ENCODE measurements around the gene ANGPTL8. TPM values are rescaled to one million over a fixed set of nuclear protein-coding genes. Genes with fewer than 3 reads are reported as not detected.
A peak's percentile ranks its signal among the peaks of the same experiment; 100 is the strongest.

The ANGPTL8 gene
- total and polyA plus RNA-seq, 8 donors, result 0.38 to 2.2 (median 1.4) TPM; not detected in 4

DNA sequence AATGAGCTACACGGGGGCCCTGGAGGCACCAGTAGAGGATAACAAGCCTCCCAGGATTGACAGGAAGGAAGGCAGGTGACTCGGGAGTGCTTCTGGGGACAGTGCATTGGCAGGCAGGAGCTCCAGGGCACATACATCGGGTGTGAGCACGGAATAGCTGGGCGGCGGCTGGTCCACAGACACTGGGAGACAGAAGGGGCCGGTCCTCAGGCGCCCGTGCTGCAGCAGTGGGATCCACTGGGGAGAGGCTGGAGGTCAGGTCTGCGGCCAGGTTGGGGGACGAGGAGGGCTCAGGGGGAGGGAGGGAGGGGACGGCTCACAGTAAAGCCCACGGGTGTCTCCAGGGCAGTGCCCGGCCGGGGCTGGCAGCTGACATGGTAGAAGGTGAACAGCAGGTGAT is 2.1 kb upstream of the ANGPTL8 start:
- DNase-seq (peak in 1 of 6 donors; percentile 64), FAIRE-seq (no peak), ATAC-seq (no peak)
- no peak overlapping the region for H3K27ac ChIP-seq
- H3K27me3 ChIP-seq, result no peaks in the 10 kb centered on the region
- H3K9me3 ChIP-seq, result no peaks in the 10 kb centered on the region
- peaks cover 0 to 9% (median 0%) of the 10 kb centered on the region in 3 donors for H3K36me3 ChIP-seq
- no peaks in the 10 kb centered on the region for H3K4me1 ChIP-seq
- no peak overlapping the region for H3K4me3 ChIP-seq
- TF ChIP-seq, protein P1, sequence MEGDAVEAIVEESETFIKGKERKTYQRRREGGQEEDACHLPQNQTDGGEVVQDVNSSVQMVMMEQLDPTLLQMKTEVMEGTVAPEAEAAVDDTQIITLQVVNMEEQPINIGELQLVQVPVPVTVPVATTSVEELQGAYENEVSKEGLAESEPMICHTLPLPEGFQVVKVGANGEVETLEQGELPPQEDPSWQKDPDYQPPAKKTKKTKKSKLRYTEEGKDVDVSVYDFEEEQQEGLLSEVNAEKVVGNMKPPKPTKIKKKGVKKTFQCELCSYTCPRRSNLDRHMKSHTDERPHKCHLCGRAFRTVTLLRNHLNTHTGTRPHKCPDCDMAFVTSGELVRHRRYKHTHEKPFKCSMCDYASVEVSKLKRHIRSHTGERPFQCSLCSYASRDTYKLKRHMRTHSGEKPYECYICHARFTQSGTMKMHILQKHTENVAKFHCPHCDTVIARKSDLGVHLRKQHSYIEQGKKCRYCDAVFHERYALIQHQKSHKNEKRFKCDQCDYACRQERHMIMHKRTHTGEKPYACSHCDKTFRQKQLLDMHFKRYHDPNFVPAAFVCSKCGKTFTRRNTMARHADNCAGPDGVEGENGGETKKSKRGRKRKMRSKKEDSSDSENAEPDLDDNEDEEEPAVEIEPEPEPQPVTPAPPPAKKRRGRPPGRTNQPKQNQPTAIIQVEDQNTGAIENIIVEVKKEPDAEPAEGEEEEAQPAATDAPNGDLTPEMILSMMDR (IDR thresholded peaks at IDR 0.05), result no peak
- WGBS, 2 donors, result 89 to 90% methylated on average over 11 to 15 of the region's 15 CpGs
- intact Hi-C loops (cut with DNase I), result no loop called here

DNA sequence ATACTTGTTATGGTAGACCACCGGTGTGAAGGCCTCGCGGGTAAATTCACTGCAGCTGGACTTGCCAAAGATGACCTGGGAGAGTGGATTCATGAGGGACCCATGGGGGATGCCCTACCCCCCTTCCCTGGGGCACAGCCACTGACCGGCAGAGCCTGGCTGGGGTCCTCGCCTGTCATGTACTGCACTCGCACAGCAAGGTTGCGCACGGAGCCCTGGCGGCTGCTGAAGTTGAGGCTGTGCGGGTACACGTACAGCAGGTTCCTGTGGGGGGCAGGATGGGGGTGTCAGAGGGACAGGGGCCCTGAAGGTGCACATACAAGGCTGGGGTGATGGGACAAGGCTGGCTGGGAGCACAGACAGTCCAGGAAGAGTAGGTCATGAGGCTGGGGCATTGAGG is 1.4 kb upstream of the ANGPTL8 start:
- intact Hi-C loops (cut with DNase I), result no loop called here
- FAIRE-seq (no peak), ATAC-seq (no peak), DNase-seq (peak in 1 of 6 donors; percentile 75)
- TF ChIP-seq, protein P1 (IDR thresholded peaks at IDR 0.05), result no peak
- Histone ChIP-seq H3K36me3 (peaks cover 0 to 9% (median 0%) of the 10 kb centered on the region in 3 donors), H3K4me3 (no peak overlapping the region), H3K27ac (no peak overlapping the region), H3K27me3 (no peaks in the 10 kb centered on the region), H3K4me1 (no peaks in the 10 kb centered on the region), H3K9me3 (no peaks in the 10 kb centered on the region)
- WGBS, 2 donors, result 88 to 93% methylated on average over 11 of the region's 11 CpGs

DNA sequence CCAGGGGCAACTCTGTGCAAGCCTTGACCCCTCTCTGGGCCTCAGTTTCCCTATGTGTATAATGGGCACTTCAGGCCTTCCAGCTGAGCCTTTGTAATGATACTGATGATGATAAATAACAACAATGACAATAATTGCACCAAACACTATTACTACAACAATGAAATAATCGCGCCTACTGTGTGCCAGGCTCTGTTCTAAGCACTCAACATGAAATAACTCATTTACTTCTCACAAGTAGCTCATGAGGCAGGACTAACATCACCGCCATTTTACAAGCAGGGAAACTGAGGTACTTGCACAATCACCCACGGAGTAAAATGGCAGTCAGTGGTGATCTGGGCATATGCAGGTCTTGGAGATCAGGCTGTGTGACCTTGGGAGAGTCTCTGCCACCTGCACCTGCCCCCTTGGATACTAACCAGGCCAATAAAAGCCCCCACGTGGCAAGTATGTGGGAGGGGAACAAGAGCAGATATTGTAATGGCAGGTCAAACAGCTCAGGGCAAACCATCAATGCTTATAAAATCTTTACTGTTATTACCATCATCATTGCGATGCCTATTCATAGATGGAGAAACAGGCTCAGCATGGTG is 540 bp upstream of the ANGPTL8 start:
- 76 to 77% methylated on average over 6 of the region's 6 CpGs for WGBS, 2 donors
- Histone ChIP-seq H3K36me3 (peaks cover 0 to 9% (median 0%) of the 10 kb centered on the region in 3 donors), H3K4me3 (no peak overlapping the region), H3K9me3 (no peaks in the 10 kb centered on the region), H3K4me1 (no peaks in the 10 kb centered on the region), H3K27ac (no peak overlapping the region), H3K27me3 (no peaks in the 10 kb centered on the region)
- TF ChIP-seq, protein P1 (IDR thresholded peaks at IDR 0.05), result no peak
- DNase-seq, result no peak
- intact Hi-C loops (cut with DNase I), result no loop called here
- ATAC-seq, result no peak
- FAIRE-seq, result no peak

DNA sequence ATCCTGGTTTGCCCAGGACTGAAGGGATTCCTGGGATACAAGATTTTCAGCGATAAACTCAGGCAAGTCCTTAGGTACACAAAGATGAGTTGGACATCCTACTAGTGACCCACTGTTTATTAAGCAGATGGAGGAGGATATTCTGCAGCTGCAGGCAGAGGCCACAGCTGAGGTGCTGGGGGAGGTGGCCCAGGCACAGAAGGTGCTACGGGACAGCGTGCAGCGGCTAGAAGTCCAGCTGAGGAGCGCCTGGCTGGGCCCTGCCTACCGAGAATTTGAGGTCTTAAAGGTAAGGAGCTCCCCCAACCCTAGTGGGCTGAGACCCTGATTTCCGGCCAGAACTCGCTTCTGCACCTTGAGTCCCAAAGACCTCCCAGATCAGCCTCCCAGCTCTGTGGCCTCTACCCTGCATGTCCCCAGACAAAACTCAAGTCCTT is 607 bp downstream of the ANGPTL8 start:
- Histone ChIP-seq H3K27ac (no peak overlapping the region), H3K4me3 (no peak overlapping the region), H3K27me3 (no peaks in the 10 kb centered on the region), H3K4me1 (no peaks in the 10 kb centered on the region), H3K9me3 (no peaks in the 10 kb centered on the region), H3K36me3 (peaks cover 0 to 9% (median 0%) of the 10 kb centered on the region in 3 donors)
- ATAC-seq, result no peak
- intact Hi-C loops (cut with DNase I), result no loop called here
- TF ChIP-seq, protein P1 (IDR thresholded peaks at IDR 0.05), result no peak
- no peak for DNase-seq
- no peak for FAIRE-seq
- WGBS, 2 donors, result 96 to 99% methylated on average over 8 of the region's 8 CpGs

GRCh38 chr19:11242025-11242424 is 2.6 kb downstream of the ANGPTL8 start:
- FAIRE-seq (no peak), ATAC-seq (no peak), DNase-seq (no peak)
- no peaks in the 10 kb centered on the region for H3K9me3 ChIP-seq
- no peaks in the 10 kb centered on the region for H3K27me3 ChIP-seq
- no peak overlapping the region for H3K27ac ChIP-seq
- peaks cover 0 to 9% (median 0%) of the 10 kb centered on the region in 3 donors for H3K36me3 ChIP-seq
- no peaks in the 10 kb centered on the region for H3K4me1 ChIP-seq
- WGBS, 2 donors, result 81 to 84% methylated on average over 11 of the region's 11 CpGs
- TF ChIP-seq, protein P1 (IDR thresholded peaks at IDR 0.05), result no peak
- intact Hi-C loops (cut with DNase I), result no loop called here
- H3K4me3 ChIP-seq, result no peak overlapping the region
